Heart left ventricle (tissue), 16 donors: Measurements from ENCODE around the gene IGF1R. TPM values are rescaled to one million over a fixed set of nuclear protein-coding genes. Genes with fewer than 3 reads are reported as not detected.

Experiments
- ATAC-seq, 4 donors: fragments of 200-7000 bp; cut with Tn5 transposase; one replicate each; pipeline ENCODE4 v1.9.1; 2020 to 2022; ENCODE audit warnings: moderate library complexity in 4 of 4, mild to moderate bottlenecking in 3 of 4, moderate number of reproducible peaks in 1 of 4
- DNase-seq, 5 donors: peaks; one replicate each; pipeline ENCODE4 v3.0.0-alpha.2; 2020
- H3K27ac ChIP-seq, 12 donors: fragments of 200-600 bp; sonication (generic) in 4 of 12; one replicate each; pipeline versions ENCODE4 v1.5.0 to v1.8.0; 2016 to 2022; ENCODE audit warnings: mild to moderate bottlenecking in 2 of 12
- H3K27me3 ChIP-seq, 9 donors: fragments of 200-600 bp; sonication (generic) in 2 of 9; one replicate each; pipeline versions ENCODE4 v1.5.1 to v1.8.0; 2016 to 2022; ENCODE audit warnings: mild to moderate bottlenecking in 3 of 9
- H3K36me3 ChIP-seq, 9 donors: fragments of 200-600 bp; sonication (generic) in 2 of 9; one replicate each; pipeline versions ENCODE4 v1.5.0 to v1.8.0; 2018 to 2022; ENCODE audit warnings: mild to moderate bottlenecking in 2 of 9
- H3K4me1 ChIP-seq, 12 donors: fragments of 200-600 bp; sonication (generic) in 4 of 12; one replicate each; pipeline versions ENCODE4 v1.5.0 to v1.8.0; 2016 to 2022; ENCODE audit warnings: mild to moderate bottlenecking in 3 of 12
- H3K4me3 ChIP-seq, 12 donors: fragments of 200-600 bp; sonication (generic) in 4 of 12; one replicate each; pipeline versions ENCODE4 v1.5.0 to v1.8.0; 2017 to 2022; ENCODE audit warnings: mild to moderate bottlenecking in 9 of 12, moderate library complexity in 4 of 12
- H3K9me3 ChIP-seq, 12 donors: fragments of 200-600 bp; sonication (generic) in 4 of 12; one replicate each; pipeline versions ENCODE4 v1.5.0 to v1.8.0; 2016 to 2022; ENCODE audit warnings: mild to moderate bottlenecking in 1 of 12
- POLR2A ChIP-seq, 2 donors: fragments of 450-650 bp; IDR thresholded peaks; one replicate each; pipeline ENCODE4 v1.6.1; 2017; ENCODE audit warnings: antibody characterized with exemption in 2 of 2, mild to moderate bottlenecking in 2 of 2, moderate library complexity in 2 of 2
- WGBS, 4 donors: extraction: QIAGEN DNeasy Blood & Tissue Kit in 2 of 4; methylation state at CpG; one replicate each; pipeline versions ENCODE4 v1.1.5 to v1.1.7; 2013 to 2018; 5-methylcytosine and 5-hydroxymethylcytosine counted together
- intact Hi-C, 10 donors: fragments of 100-400 bp; cut with DNase I; formaldehyde crosslinking; loops; one replicate each; pipeline versions ENCODE4 v1.11.1 to v1.14.2; 2022
- polyA plus RNA-seq, 2 donors: library from polyadenylated mRNA; stranded (reverse); fragments of 200-250 nt; gene quantifications; one replicate each; pipeline ENCODE4 v1.2.3, GENCODE V29; 2013
- total RNA-seq, 9 donors: library from RNA; depleted of rRNA in 2 of 9; stranded (reverse); fragments of >200 nt in 2 of 9; fragmentation: NEBNext Ultra II Directional in 3 of 9; extraction: Animal tissue kit (Norgen Biotek cat#: 25700) in 3 of 9; gene quantifications; one replicate each; pipeline versions ENCODE4 v1.1.0 to v1.2.4, GENCODE V29; 2016 to 2023
- TF ChIP-seq, protein P1 (sequence below), 12 donors: fragments of 200-600 bp; sonication (generic) in 4 of 12; IDR thresholded peaks; one replicate each; pipeline versions ENCODE4 v1.5.0 to v1.8.0; 2018 to 2022; ENCODE audit warnings: antibody characterized with exemption in 12 of 12, mild to moderate bottlenecking in 5 of 12
- donor health status: ischemic (EF 13 %, LVEDD 7.1; RV severe dilation, severe dysfunction).
- donor health status: healthy with polysubstance abuse.
- donor health status: DM: no; HTN: yes; CAD: no.
- donor health status: DM: no; HTN: no; CAD: no.
- donor health status: ischemic (EF 25% LVEDD 6.9; RV normal size, moderate dysfunction).
- donor health status: ischemic (EF 25% LVEDD 5.7; RV mildly dilated, moderate dysfunction).
- donor health status: healthy.
- donor health status: DM: yes; HTN: yes; CAD: no.
- donor health status: ischemic (EF 35%, LVEDD 5.7; RV mildly dilated, moderate dysfunction).
- donor health status: nonischemic (EF 11% LVEDD 7.7; RV severe dilation, severe dysfunction).
- donor health status: DM: yes; HTN: yes; CAD: no.
- donor health status: PGD.
- donor health status: ischemic (EF 29% LVEDD 5.4; RV normal size, mild dysfunction).
- donor health status: nonischemic (EF 23%, LVEDD 6.1; RV moderate dilation, normal function).

Gene IGF1R
- total and polyA plus RNA-seq, 11 donors = 7.4 to 93.1 (median 40.5) TPM

DNA sequence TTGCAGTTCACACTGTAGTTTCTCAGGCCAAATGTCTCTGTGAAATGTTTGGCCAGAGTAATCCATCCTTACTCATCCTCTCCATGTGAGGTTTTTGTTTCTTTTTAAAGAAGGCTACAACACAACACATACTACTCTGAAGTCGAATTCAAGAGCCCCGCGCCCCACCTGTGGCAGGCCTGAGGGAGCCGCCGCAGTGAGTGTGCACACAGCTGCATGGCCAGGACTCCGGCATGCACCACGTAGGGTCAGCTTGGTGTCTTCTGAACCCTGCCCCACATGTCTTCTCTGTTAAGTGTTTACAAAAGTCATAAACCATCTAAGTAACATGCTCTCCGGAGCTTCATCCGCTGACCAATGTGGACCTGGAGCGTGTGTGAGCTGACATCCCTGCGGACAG lies 300.6 kb downstream of the IGF1R start:
- intact Hi-C loops = loop anchor here in 4 of 10 donors (5.0 to 10.0 kb wide), 3 partner anchors 106 to 116 kb away; no protein-coding TSS in a partner anchor
- Histone ChIP-seq H3K4me1 (peaks cover 0 to 63% (median 28%) of the 10 kb centered on the region in 12 donors), H3K36me3 (peaks cover 0 to 69% (median 40%) of the 10 kb centered on the region in 9 donors), H3K4me3 (no peak overlapping the region), H3K9me3 (no peaks in the 10 kb centered on the region), H3K27ac (no peak overlapping the region), H3K27me3 (no peaks in the 10 kb centered on the region)
- DNase-seq (no peak), ATAC-seq (no peak)
- WGBS, 4 donors = 89 to 95% (median 93%) methylated on average over 11 of the region's 11 CpGs
- TF ChIP-seq, protein P1, sequence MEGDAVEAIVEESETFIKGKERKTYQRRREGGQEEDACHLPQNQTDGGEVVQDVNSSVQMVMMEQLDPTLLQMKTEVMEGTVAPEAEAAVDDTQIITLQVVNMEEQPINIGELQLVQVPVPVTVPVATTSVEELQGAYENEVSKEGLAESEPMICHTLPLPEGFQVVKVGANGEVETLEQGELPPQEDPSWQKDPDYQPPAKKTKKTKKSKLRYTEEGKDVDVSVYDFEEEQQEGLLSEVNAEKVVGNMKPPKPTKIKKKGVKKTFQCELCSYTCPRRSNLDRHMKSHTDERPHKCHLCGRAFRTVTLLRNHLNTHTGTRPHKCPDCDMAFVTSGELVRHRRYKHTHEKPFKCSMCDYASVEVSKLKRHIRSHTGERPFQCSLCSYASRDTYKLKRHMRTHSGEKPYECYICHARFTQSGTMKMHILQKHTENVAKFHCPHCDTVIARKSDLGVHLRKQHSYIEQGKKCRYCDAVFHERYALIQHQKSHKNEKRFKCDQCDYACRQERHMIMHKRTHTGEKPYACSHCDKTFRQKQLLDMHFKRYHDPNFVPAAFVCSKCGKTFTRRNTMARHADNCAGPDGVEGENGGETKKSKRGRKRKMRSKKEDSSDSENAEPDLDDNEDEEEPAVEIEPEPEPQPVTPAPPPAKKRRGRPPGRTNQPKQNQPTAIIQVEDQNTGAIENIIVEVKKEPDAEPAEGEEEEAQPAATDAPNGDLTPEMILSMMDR (IDR thresholded peaks at IDR 0.05) = no peak
- TF ChIP-seq POLR2A (IDR thresholded peaks at IDR 0.05) = no peak

DNA sequence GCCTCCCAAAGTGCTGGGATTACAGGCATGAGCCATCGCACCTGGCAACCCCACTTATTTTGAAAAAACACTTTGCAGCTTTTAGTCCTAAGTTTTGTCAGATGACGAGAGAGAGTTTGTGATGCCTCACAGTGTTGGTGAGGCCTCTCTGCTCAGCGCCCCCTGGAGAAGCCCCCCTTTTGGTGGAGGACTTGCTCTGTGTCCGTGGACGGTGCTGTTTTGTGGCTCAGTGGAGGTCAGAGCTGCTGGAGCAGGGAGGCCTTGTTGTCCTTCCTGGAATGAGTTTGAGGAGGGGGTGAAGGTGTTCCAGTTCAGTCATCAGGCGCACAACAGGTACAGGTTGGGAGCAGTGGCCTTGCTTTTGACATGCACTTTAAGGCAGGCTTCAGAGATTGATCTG lies 301.3 kb downstream of the IGF1R start:
- Histone ChIP-seq H3K4me1 (peaks cover 0 to 63% (median 32%) of the 10 kb centered on the region in 12 donors), H3K4me3 (no peak overlapping the region), H3K27ac (no peak overlapping the region), H3K9me3 (no peaks in the 10 kb centered on the region), H3K36me3 (peaks cover 0 to 63% (median 37%) of the 10 kb centered on the region in 9 donors), H3K27me3 (no peaks in the 10 kb centered on the region)
- ATAC-seq (no peak), DNase-seq (no peak)
- TF ChIP-seq, protein P1 (IDR thresholded peaks at IDR 0.05) = no peak
- no peak for TF ChIP-seq POLR2A (IDR thresholded peaks at IDR 0.05)
- 83 to 97% (median 87%) methylated on average over 6 of the region's 6 CpGs for WGBS, 4 donors
- intact Hi-C loops = loop anchor here in 6 of 10 donors (5.0 to 10.0 kb wide), 3 partner anchors 105 to 115 kb away; no protein-coding TSS in a partner anchor

DNA sequence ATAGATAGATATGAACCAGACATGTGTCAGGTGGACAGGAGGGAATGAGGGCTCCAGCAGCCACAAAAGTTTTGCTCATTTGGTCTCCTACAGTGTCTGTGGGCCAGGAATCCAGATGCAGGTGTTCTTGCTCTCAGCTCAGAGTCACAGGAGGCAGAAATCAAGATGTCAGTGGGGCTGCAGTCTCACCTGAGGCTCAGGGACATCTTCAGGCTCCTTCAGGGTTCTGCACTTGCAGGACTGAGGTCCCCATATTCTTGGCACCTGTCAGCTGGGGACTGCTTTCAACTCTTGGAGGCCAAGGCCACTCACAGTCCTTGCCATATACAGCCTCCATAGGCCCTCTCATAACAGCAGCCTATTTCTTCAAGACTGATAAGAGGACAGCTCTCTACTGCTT lies 301.9 kb downstream of the IGF1R start:
- Histone ChIP-seq H3K36me3 (peaks cover 0 to 56% (median 31%) of the 10 kb centered on the region in 9 donors), H3K4me3 (no peak overlapping the region), H3K9me3 (no peaks in the 10 kb centered on the region), H3K27ac (no peak overlapping the region), H3K4me1 (peaks cover 0 to 65% (median 39%) of the 10 kb centered on the region in 12 donors), H3K27me3 (no peaks in the 10 kb centered on the region)
- intact Hi-C loops = loop anchor here in 2 of 10 donors (10.0 kb wide), 1 partner anchor 105 kb away; no protein-coding TSS in a partner anchor
- TF ChIP-seq, protein P1 (IDR thresholded peaks at IDR 0.05) = no peak
- no peak for TF ChIP-seq POLR2A (IDR thresholded peaks at IDR 0.05)
- ATAC-seq (no peak), DNase-seq (no peak)

DNA sequence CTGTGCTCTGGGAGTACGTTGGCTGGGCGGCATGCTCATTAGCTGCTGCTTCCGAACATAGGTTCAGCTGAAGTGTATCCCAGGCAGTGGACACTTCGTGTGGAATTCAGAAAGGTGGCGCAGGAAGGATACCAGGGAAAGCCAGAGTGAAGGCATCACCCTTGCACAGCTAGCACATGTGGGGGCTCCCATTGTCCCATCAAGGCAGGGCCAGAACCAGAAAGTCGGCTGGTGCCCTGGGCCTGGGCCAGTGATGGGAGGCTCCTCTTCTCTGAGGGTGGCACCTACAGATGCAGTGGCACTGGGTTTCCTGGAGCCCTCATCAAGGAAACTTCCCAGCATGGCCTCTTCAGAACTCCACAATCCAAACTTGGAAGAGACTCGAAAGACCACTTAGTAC lies 302.7 kb downstream of the IGF1R start:
- TF ChIP-seq, protein P1 (IDR thresholded peaks at IDR 0.05) = no peak
- TF ChIP-seq POLR2A (IDR thresholded peaks at IDR 0.05) = no peak
- no peak for ATAC-seq
- Histone ChIP-seq H3K4me3 (no peak overlapping the region), H3K9me3 (no peaks in the 10 kb centered on the region), H3K27me3 (no peaks in the 10 kb centered on the region), H3K36me3 (peaks cover 0 to 53% (median 27%) of the 10 kb centered on the region in 9 donors), H3K27ac (peak overlapping the region in 4 of 12 donors; percentile 46 to 90 (median 66)), H3K4me1 (peaks cover 0 to 67% (median 43%) of the 10 kb centered on the region in 12 donors)
- WGBS, 4 donors = 92 to 95% (median 94%) methylated on average over 7 of the region's 7 CpGs
- DNase-seq = no peak
- intact Hi-C loops = loop anchor here in 2 of 10 donors (10.0 kb wide), 1 partner anchor 104 kb away; no protein-coding TSS in a partner anchor
